NT2/D1 (cell line): Measurements from ENCODE around the gene OR2T10.

Source experiments
- DNase-seq: peaks from one replicate; pipeline ENCODE4 v3.0.0-alpha.2; 2011; ENCODE audit warnings: low read depth, low spot score
- H3K27me3 ChIP-seq: 2 replicates; pipeline ENCODE4 v1.6.0; 2011; ENCODE audit warnings: mild to moderate bottlenecking; ENCODE audit not compliant: insufficient read length, insufficient read depth
- H3K36me3 ChIP-seq: 2 replicates; pipeline ENCODE4 v1.6.1; 2011; ENCODE audit warnings: mild to moderate bottlenecking, low read length, mixed read lengths; ENCODE audit not compliant: insufficient read depth, insufficient read length
- H3K4me1 ChIP-seq: 2 replicates; pipeline ENCODE4 v1.5.1; 2011; ENCODE audit not compliant: insufficient read depth, insufficient read length
- H3K4me3 ChIP-seq: 2 replicates; pipeline ENCODE4 v1.5.1; 2011; ENCODE audit warnings: low read depth; ENCODE audit not compliant: insufficient read length
- H3K9ac ChIP-seq: 2 replicates; pipeline ENCODE4 v1.6.0; 2011; ENCODE audit warnings: low read depth; ENCODE audit not compliant: insufficient read length
- H3K9me3 ChIP-seq: 2 replicates; pipeline ENCODE4 v1.5.1; 2011; ENCODE audit warnings: mild to moderate bottlenecking, low read length; ENCODE audit not compliant: insufficient read depth
- SUZ12 ChIP-seq: IDR thresholded peaks from 2 replicates; pipeline ENCODE4 v1.6.1; 2011; ENCODE audit not compliant: insufficient read length, insufficient read depth; ENCODE audit errors: extremely low read depth
- YY1 ChIP-seq: IDR thresholded peaks from 2 replicates; pipeline ENCODE4 v1.6.1; 2011; ENCODE audit not compliant: insufficient read length, insufficient read depth
- ZNF274 ChIP-seq: IDR thresholded peaks from 2 replicates; pipeline ENCODE4 v1.6.1; 2011; ENCODE audit warnings: mild to moderate bottlenecking, low read depth, low read length

OR2T10 gene

DNA sequence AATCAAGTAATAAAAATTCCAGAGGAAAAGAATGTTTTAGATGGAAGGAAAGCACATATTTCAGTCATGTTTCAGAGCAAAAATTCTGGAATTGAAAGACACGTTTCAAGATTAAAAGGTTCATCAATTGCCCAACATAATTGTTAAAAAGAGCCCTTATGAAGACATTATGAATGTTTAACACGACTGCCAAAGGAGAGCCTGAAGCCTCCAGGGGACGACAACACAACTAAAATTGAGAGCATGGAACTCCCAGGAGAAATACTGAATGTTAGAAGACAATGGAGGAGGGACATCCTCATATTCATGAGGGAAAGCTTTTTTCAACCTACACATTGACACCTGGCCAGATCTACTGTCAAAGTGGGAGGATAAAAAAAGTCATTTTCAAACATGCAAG lies 21.4 kb upstream of the OR2T10 start:
- no peaks in the 10 kb centered on the region for H3K9me3 ChIP-seq

GRCh38 chr1:248618119-248618518 lies 20.6 kb upstream of the OR2T10 start:
- Histone ChIP-seq H3K4me3 (no peak overlapping the region), H3K9me3 (no peaks in the 10 kb centered on the region), H3K9ac (no peak overlapping the region), H3K27me3 (no peaks in the 10 kb centered on the region), H3K36me3 (no peaks in the 10 kb centered on the region), H3K4me1 (no peaks in the 10 kb centered on the region)
- no peak for DNase-seq
- no peak for TF ChIP-seq ZNF274
- no peak for TF ChIP-seq SUZ12
- TF ChIP-seq YY1 = no peak

More for the DNA sequence above, 21.4 kb upstream of the OR2T10 start:
- no peaks in the 10 kb centered on the region for H3K27me3 ChIP-seq
- peak; percentile 3 for DNase-seq
- H3K4me1 ChIP-seq = no peaks in the 10 kb centered on the region
- TF ChIP-seq ZNF274 (no peak), SUZ12 (no peak), YY1 (no peak)
- no peak overlapping the region for H3K9ac ChIP-seq
- H3K36me3 ChIP-seq = no peaks in the 10 kb centered on the region
- H3K4me3 ChIP-seq = no peak overlapping the region

DNA sequence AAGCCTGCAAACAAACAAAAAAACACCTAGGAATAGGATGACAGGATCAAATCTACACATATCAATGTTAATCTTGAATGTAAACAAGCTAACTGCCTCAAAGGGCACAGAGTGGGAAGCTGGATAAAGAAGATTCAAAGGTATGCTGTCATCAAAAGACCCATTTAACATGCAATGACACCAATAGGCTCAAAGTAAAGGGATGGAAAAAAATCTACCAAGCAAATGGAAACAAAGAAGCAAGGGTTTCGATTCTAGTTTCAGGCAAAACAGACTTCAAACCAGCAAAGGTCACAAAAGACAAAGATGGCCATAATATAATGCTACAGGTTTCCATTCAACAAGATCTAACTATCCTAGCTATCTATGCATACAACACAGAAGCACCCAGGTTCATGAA lies 16.2 kb upstream of the OR2T10 start:
- H3K9me3 ChIP-seq = no peaks in the 10 kb centered on the region
- TF ChIP-seq YY1 (no peak), SUZ12 (no peak), ZNF274 (no peak)

GRCh38 chr1:248611883-248612414 lies 14.4 kb upstream of the OR2T10 start:
- Histone ChIP-seq H3K36me3 (no peaks in the 10 kb centered on the region), H3K9me3 (no peaks in the 10 kb centered on the region), H3K9ac (no peak overlapping the region), H3K4me3 (no peak overlapping the region), H3K27me3 (no peaks in the 10 kb centered on the region), H3K4me1 (no peaks in the 10 kb centered on the region)
- DNase-seq = no peak
- TF ChIP-seq ZNF274 = no peak
- TF ChIP-seq SUZ12 = no peak
- TF ChIP-seq YY1 = no peak

More for the DNA sequence above, 16.2 kb upstream of the OR2T10 start:
- H3K9ac ChIP-seq = no peak overlapping the region
- no peaks in the 10 kb centered on the region for H3K4me1 ChIP-seq
- H3K36me3 ChIP-seq = no peaks in the 10 kb centered on the region
- H3K4me3 ChIP-seq = no peak overlapping the region
- DNase-seq = no peak
- H3K27me3 ChIP-seq = no peaks in the 10 kb centered on the region

DNA sequence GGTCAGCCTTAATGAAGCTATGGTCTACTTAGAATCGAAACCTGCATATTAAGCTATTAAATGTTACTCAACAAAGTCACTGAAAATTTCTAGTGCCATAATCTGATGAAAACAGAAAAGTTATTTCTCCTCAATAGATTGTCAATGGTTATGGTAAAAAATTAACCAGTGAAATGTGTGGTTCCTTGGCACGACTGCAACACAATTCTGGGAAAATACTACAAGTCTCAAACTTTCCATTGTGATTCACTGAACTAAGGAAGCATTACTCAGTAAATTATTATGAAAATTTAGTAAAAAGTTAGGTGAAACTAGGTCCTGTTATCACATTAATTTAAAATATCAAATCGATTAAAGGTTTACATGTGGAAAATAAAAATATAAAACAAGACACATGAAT lies 12.8 kb upstream of the OR2T10 start:
- Histone ChIP-seq H3K36me3 (no peaks in the 10 kb centered on the region), H3K9me3 (no peaks in the 10 kb centered on the region), H3K4me3 (no peak overlapping the region), H3K27me3 (no peaks in the 10 kb centered on the region), H3K4me1 (no peaks in the 10 kb centered on the region), H3K9ac (no peak overlapping the region)
- TF ChIP-seq SUZ12 = no peak
- no peak for TF ChIP-seq YY1
- no peak for TF ChIP-seq ZNF274
- no peak for DNase-seq

GRCh38 chr1:248599396-248599795 lies 1.9 kb upstream of the OR2T10 start:
- no peaks in the 10 kb centered on the region for H3K4me1 ChIP-seq
- no peaks in the 10 kb centered on the region for H3K36me3 ChIP-seq
- no peaks in the 10 kb centered on the region for H3K9me3 ChIP-seq
- H3K4me3 ChIP-seq = no peak overlapping the region
- TF ChIP-seq SUZ12 (no peak), ZNF274 (no peak)
- H3K9ac ChIP-seq = no peak overlapping the region
- no peak for DNase-seq
- H3K27me3 ChIP-seq = no peaks in the 10 kb centered on the region

DNA sequence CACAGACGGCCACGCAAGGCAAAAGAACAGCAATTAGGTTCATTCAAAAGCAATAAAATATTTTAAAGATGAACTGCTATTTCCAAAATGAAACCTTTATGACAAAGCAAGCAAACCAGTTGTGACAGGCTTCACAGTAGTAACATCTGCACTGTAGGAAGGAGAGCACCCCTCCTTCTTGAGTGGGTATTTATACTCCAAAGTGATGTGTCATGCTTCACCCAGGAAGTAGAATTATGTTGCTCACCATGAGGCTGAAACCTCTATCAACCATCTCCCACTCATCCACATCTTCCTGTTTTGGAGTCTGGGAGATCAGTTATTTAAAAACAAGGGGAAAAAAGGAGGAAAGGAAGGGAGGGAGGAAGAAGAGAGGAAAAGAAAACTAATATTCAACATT lies 885 bp downstream of the OR2T10 start:
- no peak overlapping the region for H3K9ac ChIP-seq

DNA sequence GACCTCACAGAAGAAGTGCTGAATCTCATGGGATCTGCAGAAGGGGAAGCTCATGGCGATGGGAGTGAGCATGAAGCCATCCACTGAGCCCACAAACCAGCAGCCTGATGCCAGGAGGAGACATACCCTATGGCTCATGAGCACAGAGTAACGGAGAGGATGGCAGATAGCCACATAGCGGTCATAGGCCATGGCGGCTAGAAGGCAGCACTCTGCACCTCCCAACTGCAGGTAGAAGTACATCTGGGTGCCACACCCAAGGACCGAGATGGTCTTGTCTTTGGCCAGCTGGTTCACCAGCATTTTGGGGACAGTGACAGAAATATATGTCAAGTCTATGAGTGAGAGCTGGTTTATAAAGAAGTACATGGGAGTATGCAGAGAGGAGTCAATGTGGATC lies 4.3 kb downstream of the OR2T10 start:
- TF ChIP-seq ZNF274 = no peak
- TF ChIP-seq YY1 = no peak
- no peak for TF ChIP-seq SUZ12
- no peaks in the 10 kb centered on the region for H3K27me3 ChIP-seq
- H3K9ac ChIP-seq = no peak overlapping the region
- no peak overlapping the region for H3K4me3 ChIP-seq
- no peak for DNase-seq
- no peaks in the 10 kb centered on the region for H3K9me3 ChIP-seq
- no peaks in the 10 kb centered on the region for H3K4me1 ChIP-seq
- no peaks in the 10 kb centered on the region for H3K36me3 ChIP-seq

More for the DNA sequence above, 885 bp downstream of the OR2T10 start:
- Histone ChIP-seq H3K36me3 (no peaks in the 10 kb centered on the region), H3K4me1 (no peaks in the 10 kb centered on the region), H3K27me3 (no peaks in the 10 kb centered on the region), H3K9me3 (no peaks in the 10 kb centered on the region), H3K4me3 (no peak overlapping the region)
- TF ChIP-seq SUZ12 (no peak), ZNF274 (no peak), YY1 (no peak)
- DNase-seq = no peak
